Choroid plexus epithelial cell (primary cell): ENCODE measurements around the gene NHLRC3.

Experiments used
- DNase-seq: peaks from one replicate; pipeline ENCODE4 v3.0.0-alpha.2; 2010; ENCODE audit warnings: low read depth
- H3K4me3 ChIP-seq: 2 replicates; pipeline ENCODE4 v1.5.1; 2011; ENCODE audit warnings: low read depth, mild to moderate bottlenecking, control low read depth, low read length, moderate library complexity
- TF ChIP-seq, protein P1 (sequence below): conservative IDR thresholded peaks from 2 replicates; pipeline ENCODE4 v1.5.1; 2011; ENCODE audit warnings: low read depth, mild to moderate bottlenecking, control low read depth, inconsistent platforms, low read length, moderate library complexity

NHLRC3 gene

GRCh38 chr13:39091586-39091985, 53.3 kb downstream of the NHLRC3 start:
- DNase-seq = no peak
- TF ChIP-seq, protein P1, sequence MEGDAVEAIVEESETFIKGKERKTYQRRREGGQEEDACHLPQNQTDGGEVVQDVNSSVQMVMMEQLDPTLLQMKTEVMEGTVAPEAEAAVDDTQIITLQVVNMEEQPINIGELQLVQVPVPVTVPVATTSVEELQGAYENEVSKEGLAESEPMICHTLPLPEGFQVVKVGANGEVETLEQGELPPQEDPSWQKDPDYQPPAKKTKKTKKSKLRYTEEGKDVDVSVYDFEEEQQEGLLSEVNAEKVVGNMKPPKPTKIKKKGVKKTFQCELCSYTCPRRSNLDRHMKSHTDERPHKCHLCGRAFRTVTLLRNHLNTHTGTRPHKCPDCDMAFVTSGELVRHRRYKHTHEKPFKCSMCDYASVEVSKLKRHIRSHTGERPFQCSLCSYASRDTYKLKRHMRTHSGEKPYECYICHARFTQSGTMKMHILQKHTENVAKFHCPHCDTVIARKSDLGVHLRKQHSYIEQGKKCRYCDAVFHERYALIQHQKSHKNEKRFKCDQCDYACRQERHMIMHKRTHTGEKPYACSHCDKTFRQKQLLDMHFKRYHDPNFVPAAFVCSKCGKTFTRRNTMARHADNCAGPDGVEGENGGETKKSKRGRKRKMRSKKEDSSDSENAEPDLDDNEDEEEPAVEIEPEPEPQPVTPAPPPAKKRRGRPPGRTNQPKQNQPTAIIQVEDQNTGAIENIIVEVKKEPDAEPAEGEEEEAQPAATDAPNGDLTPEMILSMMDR = no peak

GRCh38 chr13:39095500-39095899, 57.2 kb downstream of the NHLRC3 start:
- no peak for DNase-seq
- TF ChIP-seq, protein P1 = no peak
- no peak overlapping the region for H3K4me3 ChIP-seq

More at GRCh38 chr13:39091586-39091985, 53.3 kb downstream of the NHLRC3 start:
- H3K4me3 ChIP-seq = no peak overlapping the region

GRCh38 chr13:39099231-39099630, 61.0 kb downstream of the NHLRC3 start:
- TF ChIP-seq, protein P1 = no peak
- DNase-seq = no peak
- no peak overlapping the region for H3K4me3 ChIP-seq
